HG03521 (cell line): Measurements from ENCODE around the gene KRTAP2-2.

Experiments
- ATAC-seq: cut with Tn5 transposase; IDR thresholded peaks from one replicate; pipeline ENCODE4 v1.9.1; 2021; ENCODE audit warnings: mild to moderate bottlenecking, moderate library complexity; ENCODE audit not compliant: unreplicated experiment

The KRTAP2-2 gene

GRCh38 chr17:41026715-41027471, 28.1 kb downstream of the KRTAP2-2 start, which contains the start of gene KRTAP1-5:
KRTAP1-5 (minus strand) TSS chr17:41027208; CDS start chr17:41027155, 53 bp downstream.
- no peak for ATAC-seq

GRCh38 chr17:41024697-41025096, 30.3 kb downstream of the KRTAP2-2 start:
- ATAC-seq, result no peak

- ATAC-seq, result no peak
Measured at GRCh38 chr17:41020336-41020735, 34.7 kb downstream of the KRTAP2-2 start.

- ATAC-seq, result no peak
Measured at GRCh38 chr17:41019415-41019814, 35.6 kb downstream of the KRTAP2-2 start.

- ATAC-seq, result no peak
Measured at GRCh38 chr17:41018541-41018940, 36.5 kb downstream of the KRTAP2-2 start.

GRCh38 chr17:41016578-41017215, 38.3 kb downstream of the KRTAP2-2 start:
- ATAC-seq, result no peak

GRCh38 chr17:41015454-41015853, 39.6 kb downstream of the KRTAP2-2 start:
- ATAC-seq, result no peak

GRCh38 chr17:41013606-41014005, 41.4 kb downstream of the KRTAP2-2 start:
- ATAC-seq, result no peak

- no peak for ATAC-seq
Measured at GRCh38 chr17:41013181-41013580, 41.8 kb downstream of the KRTAP2-2 start.

- no peak for ATAC-seq
Measured at GRCh38 chr17:41012326-41013120, 42.5 kb downstream of the KRTAP2-2 start.

- ATAC-seq, result no peak
Measured at GRCh38 chr17:41010441-41010840, 44.6 kb downstream of the KRTAP2-2 start.

GRCh38 chr17:41009936-41010335, 45.1 kb downstream of the KRTAP2-2 start:
- no peak for ATAC-seq

GRCh38 chr17:41009301-41009760, 45.7 kb downstream of the KRTAP2-2 start:
- ATAC-seq, result no peak

- ATAC-seq, result no peak
Measured at GRCh38 chr17:41008811-41009210, 46.2 kb downstream of the KRTAP2-2 start, which contains the start of gene KRTAP3-1. KRTAP3-1 (minus strand) TSS chr17:41009128; CDS start chr17:41009074, 54 bp downstream.
